CD4-positive, alpha-beta T cell treated with Interleukin-17A for 4 hours (primary cell): ENCODE data around the gene OTOGL.
"Not testable (repeated sequence)": the region's sequence is repeated elsewhere in the genome, so short reads cannot be mapped to it uniquely, and the experiment has no call there.

ENCODE experiments used
- DNase-seq: peaks from one replicate; pipeline ENCODE4 v3.0.0-alpha.2; 2020; ENCODE audit warnings: mixed read lengths

OTOGL gene

DNA sequence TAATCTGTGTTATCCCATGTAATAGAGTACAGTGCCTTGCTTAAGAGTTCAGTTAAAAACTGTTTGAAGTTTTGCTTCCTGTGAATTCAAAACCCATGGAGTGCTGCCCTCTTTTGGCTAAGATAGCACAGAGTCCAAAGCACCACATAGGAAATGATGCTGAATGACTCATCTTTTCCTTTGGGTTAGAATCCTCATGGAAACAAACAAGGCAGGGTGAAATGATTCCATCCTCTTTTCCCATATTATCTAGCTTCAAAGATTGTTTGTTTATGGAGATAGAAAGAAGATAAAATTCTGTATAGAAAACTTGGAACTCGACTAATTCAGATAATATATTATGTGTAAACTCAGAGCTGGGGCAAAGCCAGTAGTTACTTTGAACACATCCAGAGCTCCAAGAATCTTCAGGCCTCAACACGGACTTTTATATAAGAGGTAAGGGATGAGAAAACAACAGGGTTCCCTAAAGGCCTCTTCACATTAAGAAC, 87.4 kb downstream of the OTOGL start:
- DNase-seq, result peak; percentile 14

DNA sequence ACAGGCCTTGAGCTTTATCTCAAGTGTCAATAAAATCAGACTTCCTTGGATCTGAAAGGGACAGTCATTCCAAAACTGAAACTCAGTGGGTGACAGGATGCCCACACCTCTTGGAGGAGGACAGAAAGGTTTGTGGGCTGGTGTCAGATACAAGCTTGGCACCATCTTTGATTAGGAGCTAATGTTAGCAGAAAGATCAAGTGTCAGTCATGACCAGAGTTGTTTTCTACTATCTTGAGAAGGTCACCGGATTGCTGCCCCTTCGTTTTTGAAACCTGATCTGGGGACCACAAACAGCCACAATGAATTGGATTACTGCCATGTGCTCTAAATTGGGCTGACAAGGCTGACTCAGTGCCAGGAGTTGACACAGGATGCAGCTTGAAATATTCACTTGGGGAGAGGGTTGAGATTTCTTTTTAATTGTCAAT, 88.3 kb downstream of the OTOGL start:
- DNase-seq, result no peak

DNA sequence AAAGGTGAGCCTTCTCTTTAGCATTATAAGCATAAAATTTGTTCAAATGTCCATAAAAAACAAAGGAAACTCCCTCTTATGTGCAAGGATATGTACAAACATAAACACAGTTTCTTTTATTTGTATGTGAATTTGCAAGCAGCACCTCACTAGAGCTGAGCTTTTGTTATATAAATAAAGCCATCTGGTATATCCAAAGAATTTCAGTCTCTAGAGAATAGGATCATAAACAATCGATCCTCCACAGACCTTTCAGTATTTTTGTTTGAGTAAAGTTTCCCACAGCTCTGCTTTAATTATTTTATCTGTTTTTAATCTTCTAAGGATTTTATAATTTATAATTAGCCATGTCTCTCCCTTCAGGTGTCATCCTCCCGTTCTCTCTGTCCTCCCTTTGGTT, 89.2 kb downstream of the OTOGL start:
- no peak for DNase-seq

DNA sequence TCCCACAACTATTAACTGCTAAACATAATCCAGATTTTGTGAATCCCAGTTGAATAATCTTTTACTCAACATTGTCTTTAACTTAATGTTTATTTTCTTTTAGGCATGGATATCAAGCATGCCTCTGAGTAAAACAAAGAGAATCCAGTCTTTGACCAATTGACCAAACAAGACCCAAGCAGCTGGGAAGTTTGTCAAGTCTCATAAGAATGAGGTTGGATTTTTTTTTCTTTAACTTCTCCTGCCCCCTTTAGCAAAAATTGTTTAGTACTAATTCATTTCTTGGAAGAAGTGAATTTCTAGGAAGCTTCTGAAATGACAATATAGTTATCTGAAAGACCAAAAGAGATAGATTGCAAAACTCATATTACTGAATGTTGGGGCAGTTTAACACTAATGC, 89.9 kb downstream of the OTOGL start:
- DNase-seq, result no peak

- no peak for DNase-seq
Measured at GRCh38 chr12:80190001-80190400, 90.7 kb downstream of the OTOGL start.

DNA sequence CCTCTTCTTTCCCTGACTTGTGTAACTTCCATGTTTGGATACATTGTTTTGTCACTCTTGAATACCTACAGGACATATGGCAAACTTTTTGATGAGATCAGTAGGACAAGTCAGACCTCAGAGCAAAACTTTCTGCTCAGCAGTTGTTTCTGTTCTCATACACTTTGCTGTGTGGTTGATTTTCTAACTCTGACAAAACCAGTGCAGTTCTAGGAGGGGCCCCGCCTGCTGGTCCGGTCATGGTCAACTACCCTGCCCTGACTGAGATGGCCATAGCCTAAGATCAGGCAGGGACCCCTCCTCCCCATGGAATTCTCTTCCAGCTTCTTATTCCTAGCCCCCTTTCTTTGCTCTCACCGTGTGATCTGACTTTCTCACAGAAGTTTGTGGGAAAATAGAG, 92.8 kb downstream of the OTOGL start:
- DNase-seq, result no peak

GRCh38 chr12:80193865-80194264, 94.5 kb downstream of the OTOGL start:
- DNase-seq, result no peak

- DNase-seq, result no peak
Measured at GRCh38 chr12:80195074-80195726, 95.9 kb downstream of the OTOGL start.

GRCh38 chr12:80195737-80196136, 96.4 kb downstream of the OTOGL start:
- no peak for DNase-seq

GRCh38 chr12:80196419-80196818, 97.1 kb downstream of the OTOGL start:
- DNase-seq, result no peak

DNA sequence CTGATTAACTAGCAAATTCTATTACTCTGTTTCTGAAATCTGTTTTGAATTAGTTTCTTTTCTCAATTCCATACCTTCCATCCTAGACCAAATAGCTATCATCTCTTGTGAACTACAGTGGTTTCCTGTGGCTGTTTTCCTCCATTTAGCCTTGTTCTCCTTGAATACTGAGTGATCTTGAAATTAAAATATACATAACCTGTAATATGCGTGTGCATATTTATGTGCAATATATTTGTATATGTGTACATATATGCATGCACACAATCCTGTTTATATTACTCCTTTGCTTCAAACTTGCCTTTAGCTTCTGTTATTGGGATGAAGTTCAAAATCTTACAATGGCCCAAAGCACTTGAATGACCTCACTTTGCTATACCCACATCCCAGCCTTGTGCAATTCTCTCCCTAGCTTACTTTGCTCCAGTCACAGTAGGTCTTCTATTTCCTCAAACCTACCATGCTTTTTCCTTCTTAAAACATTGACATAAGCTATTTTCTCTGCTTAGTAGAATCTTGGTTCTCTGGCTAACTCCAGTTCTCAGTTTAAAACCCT, 99.5 kb downstream of the OTOGL start:
- no peak for DNase-seq

GRCh38 chr12:80199931-80200330, 100.6 kb downstream of the OTOGL start:
- DNase-seq, result no peak

DNA sequence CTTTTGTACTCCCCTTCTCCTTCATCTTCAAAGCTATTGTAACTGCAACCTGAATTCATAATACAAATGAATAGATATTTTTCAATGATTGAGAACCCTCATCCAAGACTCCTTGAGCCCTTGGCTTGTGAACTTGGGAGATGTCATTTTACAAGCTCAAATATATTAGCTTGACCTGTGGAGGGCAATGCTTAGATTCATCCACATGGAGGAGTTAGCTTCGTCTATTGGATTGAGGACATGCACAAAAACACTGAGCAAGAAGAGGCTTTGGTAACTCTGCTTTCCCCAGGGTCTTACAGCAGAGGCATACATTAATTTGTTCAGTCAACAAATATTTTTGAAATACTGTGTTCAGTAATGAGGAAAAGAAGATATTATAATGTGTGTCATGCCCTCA, 101.1 kb downstream of the OTOGL start:
- DNase-seq, result no peak

GRCh38 chr12:80201908-80202307, 102.6 kb downstream of the OTOGL start:
- no peak for DNase-seq

GRCh38 chr12:80205960-80206359, 106.6 kb downstream of the OTOGL start:
- DNase-seq, result no peak

DNA sequence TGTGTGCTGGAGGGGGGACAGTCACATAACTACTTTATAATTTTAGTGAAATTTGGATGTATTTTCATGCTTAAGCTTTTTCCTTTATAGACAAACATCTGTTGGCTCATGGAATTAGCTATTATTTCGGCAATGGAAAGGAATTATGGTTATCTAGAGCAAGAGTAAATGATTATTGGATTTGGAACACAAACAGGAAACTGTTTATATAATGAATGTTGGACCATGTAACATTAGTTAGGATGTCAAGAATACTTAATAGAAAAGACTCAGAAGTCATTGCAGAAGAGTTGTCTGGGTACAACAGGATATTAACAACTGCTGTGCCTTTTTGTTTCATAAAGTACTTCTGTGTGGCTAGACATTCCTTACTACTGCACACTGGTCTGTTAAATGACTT, 108.7 kb downstream of the OTOGL start:
- DNase-seq, result no peak

DNA sequence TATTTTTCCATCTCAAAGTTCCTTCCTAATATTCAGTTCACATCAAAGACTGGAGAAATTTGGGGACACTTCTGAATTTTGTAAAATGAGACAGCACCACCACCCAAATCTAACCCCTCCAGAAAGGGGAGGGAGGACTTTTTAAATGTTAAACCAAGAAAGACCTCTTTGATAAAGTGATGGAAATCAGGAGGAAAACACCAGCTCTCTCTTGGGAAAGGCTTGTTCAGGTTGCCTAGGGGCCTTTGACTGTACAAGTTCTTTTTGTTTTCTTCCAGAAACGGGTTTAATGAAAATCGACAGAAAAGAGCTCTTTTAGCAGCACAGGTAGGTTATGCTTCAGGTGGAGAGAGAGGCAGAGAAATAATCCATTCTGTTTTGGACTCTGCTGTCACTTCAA, 112.3 kb downstream of the OTOGL start:
- DNase-seq, result no peak

GRCh38 chr12:80212938-80213645, 113.8 kb downstream of the OTOGL start:
- no peak for DNase-seq

GRCh38 chr12:80213871-80214270, 114.5 kb downstream of the OTOGL start:
- no peak for DNase-seq

GRCh38 chr12:80217011-80217535, 117.7 kb downstream of the OTOGL start:
- DNase-seq, result no peak

DNA sequence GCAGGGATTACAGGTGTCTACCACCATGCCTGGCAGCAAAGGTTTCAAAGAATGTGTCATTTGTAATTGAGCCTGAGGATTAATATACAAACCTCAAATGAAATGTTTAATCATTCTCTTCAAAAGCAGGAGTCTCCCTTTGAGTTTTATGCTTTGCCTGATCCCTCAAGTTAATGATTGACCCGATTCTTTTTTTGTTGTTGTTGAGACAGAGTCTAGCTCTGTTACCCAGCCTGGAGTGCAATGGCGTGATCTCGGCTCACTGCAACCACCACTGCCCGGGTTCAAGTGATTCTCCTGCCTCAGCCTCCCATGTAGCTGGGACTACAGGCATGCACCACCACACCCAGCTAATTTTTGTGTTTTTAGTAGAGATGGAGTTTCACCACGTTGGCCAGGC, 119.6 kb downstream of the OTOGL start:
- not testable (repeated sequence) for DNase-seq

GRCh38 chr12:80219345-80219744, 120.0 kb downstream of the OTOGL start:
- no peak for DNase-seq

- DNase-seq, result no peak
Measured at GRCh38 chr12:80222261-80222660, 122.9 kb downstream of the OTOGL start.

- DNase-seq, result no peak
Measured at GRCh38 chr12:80226576-80226975, 127.2 kb downstream of the OTOGL start.
